GM18520 (cell line): ENCODE results near the gene HSPA4.
"Not testable (repeated sequence)": the region's sequence is repeated elsewhere in the genome, so short reads cannot be mapped to it uniquely, and the experiment has no call there.

Experiments used
- ATAC-seq: cut with Tn5 transposase; IDR thresholded peaks from one replicate; pipeline ENCODE4 v1.9.1; 2021; ENCODE audit not compliant: unreplicated experiment

Gene HSPA4

DNA sequence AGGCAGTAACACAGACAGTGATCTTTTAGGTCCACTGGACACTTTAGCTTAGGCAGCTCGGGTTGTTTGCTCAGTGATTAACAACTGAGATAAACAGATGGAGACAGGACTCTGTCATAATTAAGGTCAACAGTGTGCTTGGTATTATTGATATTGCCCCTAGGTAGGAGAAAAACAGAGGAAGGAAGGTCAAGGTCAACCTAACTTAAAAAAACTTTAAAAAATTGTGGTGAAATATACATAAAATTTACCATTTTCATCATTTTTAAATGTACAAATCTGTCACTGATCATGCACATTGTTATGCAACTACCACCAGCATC, 2.1 kb upstream of the HSPA4 start:
- no peak for ATAC-seq

DNA sequence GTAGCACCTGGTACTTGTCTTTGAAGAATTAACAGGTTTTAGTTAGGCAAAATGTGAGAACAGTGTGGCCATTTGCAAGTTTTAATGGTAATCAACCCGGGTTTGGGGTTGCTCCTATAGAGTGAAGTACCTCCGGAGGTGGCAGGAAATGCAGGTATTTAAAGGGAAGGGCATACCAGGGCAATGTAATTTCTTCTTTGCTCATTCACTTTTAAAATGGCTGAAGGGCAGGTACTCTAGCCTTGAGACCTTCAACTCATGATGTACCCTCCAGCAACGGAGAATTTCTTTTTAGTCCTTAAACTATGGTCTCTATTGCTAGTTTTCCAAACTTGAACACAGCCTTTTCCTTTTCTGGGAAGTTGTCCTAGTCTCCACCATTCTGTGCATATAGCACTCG, 1.3 kb upstream of the HSPA4 start:
- ATAC-seq = no peak

DNA sequence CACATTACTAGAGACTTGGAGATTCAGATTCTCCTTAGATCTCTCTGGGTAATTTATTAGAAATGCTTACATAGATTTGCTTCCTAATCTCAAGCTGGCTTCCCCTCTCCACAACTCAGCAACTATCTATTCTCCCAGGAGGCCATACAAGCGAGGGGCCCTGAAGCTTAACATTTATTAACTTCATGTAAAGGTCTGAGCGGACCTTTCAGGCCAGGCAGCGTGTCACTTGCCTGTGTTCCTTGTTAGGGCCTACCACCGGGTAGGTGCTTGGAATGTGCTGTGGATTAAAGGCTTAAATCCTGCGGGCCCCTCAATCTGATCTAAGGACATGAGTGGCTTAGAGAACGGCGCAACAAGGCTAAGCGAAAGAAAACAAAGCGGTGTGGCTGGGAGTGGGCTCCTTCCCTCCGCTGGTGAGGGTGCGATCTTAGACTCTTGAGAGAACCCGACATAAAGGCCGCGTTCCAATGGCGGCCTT, 712 bp upstream of the HSPA4 start:
- no peak for ATAC-seq

DNA sequence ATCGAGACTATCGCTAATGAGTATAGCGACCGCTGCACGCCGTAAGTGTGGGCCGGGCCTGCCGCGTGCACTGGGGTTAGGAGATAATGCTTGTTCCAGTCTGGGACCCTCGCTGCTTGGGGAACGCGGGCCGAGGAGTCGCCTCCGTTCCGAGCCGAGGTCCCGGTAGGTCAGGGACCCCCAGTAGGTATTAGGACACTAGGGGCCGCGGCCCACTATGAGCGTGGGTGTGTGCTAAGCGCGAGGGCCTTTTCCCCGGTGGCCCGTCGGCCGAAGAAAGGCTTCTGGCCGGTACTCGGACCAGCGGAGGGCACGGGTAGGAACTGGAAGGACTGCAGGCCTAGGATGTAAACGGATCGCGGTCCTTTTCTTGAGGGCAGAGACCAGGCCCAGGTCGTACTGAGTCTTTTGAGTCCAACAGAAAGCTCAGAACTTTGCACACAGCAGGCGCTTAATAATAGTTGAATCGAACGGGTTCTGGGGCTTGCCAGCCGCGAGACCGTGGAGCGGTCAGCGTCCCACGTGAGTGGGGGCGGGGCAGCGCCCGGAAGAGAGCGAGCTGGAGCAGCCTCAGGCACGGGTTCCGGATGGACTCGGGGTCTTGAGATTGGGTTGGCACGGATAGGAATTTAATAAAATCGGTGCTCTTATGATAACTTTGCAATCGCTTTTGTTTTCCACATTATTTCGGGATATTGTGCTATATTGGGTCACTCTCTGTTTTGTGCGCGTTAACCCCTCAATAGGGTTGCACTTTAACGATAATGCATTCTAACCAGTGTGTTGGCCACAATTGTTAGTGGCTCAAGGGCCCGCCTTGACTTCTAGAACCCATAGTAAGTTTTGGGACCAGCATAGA, 733 bp downstream of the HSPA4 start:
- peak; percentile 26 for ATAC-seq

DNA sequence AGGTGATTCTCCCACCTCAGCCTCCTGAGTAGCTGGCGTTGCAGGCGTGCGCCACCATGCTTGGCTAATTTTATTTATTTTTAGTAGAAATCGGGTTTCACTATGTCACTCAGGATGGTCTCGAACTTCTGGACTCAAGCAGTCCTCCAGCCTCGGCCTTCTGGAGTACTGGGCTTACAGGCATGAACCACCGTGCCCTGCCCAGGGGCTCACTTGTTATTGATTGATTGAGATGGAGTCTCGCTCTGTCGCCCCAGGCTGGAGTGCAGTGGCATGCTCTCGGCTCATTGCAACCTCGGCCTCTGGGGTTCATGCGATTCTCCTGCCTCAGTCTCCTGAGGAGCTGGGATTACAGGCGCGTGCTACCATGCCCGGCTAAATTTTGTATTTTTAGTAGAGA, 1.6 kb downstream of the HSPA4 start:
- ATAC-seq = no peak

DNA sequence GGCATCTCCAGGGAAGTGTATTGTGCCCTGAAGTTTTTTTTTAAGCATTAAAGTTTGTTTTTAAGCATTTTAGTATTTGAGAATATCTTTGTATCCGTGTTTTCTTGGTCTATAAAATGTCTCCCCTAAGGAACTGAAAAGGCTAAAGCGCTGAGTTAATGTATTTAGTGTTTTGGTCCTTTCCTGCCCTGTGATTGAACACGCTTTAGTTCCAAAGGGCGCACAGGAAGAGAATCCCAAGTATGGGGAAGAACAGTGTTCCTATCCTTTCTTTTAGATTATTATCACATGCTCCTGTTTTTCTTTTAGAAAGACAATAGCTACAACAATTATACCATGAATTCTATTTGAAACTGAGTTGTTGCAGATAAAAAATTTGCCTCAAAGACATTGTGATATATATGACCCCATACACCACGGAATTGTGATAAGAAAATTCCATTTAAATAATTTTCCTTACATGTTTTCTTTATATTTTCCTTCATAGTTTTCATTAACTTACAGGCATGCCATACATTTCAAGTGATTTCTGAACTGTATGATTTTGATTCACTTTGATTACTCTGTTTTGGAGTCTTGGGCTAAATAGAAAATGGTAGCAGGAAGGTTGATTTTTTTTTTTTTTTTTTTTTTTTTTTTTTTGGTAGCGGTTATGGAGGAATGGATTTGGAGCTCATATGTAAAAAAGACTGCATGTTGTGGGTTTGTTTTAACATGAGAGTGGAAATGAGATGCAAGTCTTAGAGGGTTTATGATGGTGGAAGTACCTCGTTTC, 3.1 kb downstream of the HSPA4 start:
- no peak for ATAC-seq

DNA sequence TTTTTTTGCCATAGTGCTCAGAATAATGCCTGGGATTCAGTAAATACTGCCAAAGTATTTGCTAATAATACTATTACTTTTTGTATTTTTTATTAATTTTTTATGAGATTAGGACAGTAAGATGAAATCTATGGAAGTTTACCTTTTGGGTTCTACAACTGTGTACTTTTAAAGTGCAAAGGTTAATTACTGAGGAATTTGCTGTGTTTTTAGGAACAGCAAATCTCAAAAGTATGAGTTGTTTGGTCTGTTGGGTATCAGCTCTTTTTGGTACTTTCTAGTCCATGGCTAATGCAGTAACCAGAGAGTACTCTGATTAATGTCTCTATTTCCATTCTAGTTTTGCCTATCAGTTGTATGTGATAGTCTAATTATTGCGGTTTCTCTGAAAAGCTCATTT, 5.1 kb downstream of the HSPA4 start:
- ATAC-seq = no peak

DNA sequence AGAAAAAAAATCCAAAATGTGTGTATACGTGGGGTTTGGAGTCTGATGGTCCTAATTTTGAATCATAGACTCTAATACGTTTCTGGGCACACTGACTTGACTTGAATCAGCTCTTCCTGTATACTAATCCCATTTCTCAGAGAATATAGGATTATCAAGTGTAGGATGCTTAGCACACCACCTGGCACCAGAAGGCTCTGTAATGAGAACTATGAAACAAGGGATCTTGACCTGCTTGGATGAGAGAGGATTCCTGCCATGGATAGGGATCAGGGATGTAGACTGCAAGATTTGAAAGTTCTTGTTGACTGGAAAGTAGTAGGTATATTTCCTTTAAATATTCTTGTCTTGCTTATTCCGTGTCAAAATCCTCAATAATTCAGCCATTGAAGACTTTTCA, 7.8 kb downstream of the HSPA4 start:
- ATAC-seq = no peak

DNA sequence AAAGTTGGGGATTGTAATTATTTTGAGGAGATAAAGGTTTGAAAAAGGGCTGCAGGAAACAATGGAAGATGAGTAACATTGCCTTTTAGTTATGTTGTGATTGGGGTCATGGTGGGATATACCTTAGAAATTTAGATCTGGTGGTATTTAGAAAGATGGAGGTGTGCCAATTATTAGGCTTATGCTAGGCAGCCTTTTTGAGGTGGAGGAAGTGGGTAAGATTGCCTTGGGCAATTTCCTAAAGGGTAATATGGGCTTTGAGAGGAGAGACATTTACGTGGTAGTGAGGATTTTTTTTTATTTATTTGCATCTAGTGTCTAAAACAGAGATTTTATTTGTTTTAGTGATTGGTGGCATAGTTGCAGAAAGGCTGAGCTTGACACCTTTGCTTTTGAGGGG, 10.5 kb downstream of the HSPA4 start:
- no peak for ATAC-seq

DNA sequence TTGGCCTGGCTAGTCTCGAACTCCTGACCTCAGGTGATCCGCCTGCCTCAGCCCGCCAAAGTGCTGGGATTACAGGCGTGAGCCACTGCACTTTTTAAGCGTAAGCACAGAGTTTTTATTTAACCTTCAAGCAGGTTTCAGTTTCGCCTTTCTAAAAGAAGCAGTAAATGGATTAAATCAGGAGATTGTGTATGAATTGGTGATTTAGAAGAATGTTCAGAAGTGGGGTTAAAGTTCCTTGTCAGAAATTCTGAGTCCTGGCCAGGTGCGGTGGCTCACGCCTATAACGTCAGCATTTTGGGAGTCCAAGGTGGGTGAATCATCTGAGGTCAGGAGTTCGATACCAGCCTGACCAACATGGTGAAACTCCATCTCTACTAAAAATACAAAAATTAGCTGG, 12.2 kb downstream of the HSPA4 start:
- no peak for ATAC-seq

DNA sequence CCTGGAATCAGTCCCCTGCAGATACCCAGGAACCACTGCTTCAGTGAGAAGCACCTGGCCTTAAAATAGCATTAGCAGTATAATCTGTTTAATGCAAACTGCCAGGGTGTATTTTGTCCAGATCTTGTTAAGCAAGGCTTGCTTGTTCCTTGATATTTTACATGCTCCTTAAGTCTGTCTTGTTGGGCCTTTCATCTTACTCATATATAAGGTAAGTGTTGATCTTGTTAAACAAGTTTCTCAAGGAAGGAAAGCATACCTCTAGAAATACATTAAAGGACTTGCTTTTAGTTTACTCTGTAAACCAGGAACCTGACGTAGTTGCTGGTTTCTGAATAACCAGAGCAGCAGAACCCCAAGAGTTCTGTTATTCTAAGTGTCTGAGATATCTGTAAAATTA, 13.7 kb downstream of the HSPA4 start:
- no peak for ATAC-seq

DNA sequence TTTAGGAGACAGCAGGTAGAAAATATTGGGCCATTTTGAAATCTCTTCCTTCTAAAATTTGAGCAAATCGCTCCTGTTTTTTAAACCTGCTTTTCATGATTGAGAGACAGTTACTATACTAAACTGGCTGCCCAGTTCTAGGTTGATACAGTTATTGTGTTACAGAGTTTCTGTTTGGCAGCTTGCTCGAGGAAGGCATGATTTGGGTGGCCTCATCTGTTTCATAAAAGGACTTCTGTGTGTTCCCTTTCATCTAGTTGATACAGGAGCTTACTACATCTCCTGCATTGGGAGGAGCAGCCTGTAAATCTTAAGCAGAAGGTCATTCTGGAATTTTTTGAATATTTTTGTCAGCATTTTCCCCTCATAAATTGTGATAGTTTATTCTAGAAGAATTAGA, 14.2 kb downstream of the HSPA4 start:
- ATAC-seq = no peak

DNA sequence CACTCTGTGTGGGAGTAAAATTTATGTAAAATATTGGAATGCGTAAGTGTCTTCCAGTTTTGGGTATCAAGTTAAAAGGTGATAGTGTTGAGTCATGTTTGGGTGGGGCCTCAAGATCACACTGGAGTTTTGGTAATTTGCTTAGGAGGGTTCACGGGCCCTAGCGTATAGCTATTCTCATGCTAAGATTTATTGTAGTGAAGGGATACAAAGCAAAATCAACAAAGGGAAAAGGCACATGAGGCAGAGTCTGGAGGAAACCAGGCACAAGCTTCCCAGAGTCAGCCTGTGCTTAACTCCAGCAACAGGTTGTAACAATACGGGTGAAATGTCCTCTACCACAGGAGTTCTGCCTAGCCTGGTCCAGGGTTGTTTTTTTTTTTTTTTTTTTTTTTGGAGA, 20.2 kb downstream of the HSPA4 start:
- ATAC-seq = no peak

DNA sequence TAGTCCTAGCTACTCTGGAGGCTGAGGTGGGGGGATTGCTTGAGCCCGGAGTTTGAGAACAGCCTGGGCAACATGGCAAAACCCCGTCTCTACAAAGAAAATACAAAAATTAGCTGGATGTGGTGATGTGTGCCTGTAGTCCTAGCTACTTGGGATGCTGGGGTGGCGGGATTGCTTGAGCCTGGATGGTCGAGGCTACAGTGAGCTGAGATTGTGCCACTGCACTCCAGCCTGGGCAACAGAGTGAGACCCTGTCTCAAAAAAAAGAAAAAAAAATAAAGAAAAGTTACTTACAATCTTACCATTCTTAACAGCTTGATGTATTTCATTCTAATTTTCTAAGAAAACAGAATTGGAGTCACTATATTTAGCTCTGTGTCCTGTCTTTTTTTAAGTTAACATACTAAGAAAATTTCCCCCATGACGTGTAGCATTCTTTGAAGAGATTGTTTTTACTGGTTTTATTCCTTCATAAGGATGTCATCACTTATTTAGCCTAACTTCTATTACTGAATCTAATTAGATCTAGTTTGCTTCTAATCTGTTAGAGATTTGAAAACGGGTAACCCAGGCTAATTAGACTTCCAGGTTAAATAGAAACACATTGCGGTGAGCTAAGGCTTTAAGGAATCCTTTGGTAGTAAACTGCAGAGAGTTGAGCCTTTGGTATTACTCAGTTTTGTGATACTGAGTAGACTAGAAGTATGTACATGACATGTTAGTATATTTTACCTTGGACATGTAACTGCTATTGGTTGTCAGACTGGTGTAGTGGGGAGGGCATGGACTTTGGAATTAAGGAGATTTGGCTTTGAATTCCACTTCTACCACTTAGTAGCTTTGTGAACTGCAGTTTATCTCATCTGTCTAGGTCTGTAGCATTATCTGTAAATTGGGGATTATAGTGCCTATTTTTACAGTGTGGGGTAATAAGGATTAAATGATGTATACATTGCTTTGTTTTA, 24.0 kb downstream of the HSPA4 start:
- no peak for ATAC-seq

DNA sequence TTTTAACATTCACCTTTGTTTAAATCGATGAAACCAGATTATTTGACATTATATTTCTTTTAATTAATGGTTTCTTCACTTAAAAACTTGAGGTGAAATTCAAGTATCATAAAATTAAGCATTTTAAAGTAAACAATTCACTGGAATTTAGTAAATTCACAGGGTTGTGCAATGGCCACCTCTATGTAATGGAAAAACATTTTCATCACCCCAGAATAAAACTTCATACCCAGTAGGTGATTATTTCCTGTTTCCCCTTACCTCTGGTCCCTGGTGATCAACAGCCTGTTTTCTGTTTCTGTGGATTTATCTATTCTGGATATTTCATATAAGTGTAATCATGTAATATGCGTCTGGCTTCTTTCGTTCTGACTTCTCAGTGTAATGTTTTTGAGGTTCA, 27.2 kb downstream of the HSPA4 start:
- ATAC-seq = no peak

DNA sequence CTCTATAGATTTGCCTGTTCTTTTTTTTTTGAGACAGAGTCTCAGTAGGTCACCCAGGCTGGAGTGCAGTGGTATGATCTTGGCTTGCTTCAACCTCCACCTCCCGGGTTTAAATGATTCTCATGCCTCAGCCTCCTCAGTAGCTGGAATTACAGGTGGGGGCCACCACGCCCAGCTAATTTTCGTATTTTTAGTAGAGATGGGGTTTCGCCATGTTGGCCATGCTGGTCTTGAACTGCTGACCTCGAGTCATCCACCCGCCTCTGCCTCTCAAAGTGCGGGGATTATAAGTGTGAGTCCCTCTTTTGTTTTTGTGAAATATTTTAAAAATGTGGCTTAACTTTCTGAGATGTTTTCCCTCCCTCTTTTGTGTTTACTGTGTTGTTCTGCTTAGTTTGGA, 29.2 kb downstream of the HSPA4 start:
- no peak for ATAC-seq

DNA sequence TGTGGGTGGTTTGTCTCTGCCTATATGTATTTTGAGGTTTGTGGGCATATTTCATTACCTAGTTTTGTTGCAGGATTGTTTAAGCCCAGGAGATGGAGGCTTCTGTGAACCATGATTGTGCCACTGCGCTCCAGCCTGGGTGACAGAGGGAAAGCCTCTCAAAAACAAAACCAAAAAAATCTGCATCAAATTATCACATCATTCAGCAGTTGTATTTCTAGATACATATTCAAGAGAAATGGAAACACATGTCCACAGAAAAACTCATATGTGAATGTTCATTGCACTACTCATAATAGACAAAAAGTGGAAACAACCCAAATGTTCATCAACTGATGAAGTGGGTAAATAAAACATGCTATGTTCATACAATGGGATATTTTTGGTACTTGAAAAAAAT, 29.9 kb downstream of the HSPA4 start:
- ATAC-seq = no peak

DNA sequence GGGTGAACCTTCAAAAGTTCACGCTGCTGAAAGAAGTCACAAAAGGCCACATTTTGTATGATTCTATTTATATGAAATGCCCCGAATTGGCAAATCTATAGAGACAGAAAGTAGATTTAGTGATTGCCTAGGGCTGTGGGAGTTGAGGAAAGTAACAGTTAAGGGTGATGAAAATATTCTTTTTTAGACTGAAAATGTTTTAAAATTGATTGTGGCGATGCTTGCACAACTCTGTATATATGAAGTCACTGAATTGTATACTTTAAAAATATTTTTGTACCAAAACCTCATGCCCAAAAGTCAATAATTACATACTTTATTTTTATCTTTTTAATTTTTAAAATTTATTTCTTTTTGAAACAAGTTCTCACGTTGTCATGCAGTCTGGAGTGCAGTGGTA, 30.3 kb downstream of the HSPA4 start:
- no peak for ATAC-seq

DNA sequence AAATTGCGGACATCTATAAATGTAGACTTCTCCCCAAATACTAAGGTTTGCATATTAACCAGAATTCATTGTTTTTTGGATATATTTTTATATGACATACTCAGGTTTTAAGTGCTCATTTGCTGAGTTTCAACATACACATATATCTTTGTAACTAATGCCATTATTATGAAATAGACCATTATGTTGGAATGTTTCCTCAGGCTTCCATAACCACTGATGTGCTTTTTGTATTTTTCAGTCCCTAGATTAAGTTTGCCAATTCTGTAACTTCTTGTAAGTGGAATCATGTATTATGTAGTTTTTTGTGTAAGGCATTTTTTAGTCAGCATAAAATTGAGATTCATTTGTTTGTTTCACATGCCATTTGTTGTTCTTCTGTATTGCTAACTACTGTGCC, 32.1 kb downstream of the HSPA4 start:
- ATAC-seq = no peak

DNA sequence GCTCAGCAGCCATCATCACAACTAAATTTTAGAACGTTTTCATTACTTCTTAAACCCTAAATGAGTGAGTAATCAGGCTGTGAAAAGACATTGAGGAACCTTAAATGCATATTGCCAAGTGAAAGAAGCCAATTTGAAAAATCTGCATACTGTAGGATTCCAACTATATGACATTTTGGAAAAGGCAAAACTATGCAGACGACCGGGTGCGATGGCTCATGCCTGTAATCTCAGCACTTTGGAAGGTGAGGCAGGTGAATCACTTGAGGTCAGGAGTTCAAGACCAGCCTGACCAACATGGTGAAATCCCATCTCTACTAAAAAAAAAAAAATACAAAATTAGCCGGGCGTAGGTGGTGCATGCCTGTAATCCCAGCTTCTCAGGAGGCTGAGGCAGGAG, 33.4 kb downstream of the HSPA4 start:
- not testable (repeated sequence) for ATAC-seq

DNA sequence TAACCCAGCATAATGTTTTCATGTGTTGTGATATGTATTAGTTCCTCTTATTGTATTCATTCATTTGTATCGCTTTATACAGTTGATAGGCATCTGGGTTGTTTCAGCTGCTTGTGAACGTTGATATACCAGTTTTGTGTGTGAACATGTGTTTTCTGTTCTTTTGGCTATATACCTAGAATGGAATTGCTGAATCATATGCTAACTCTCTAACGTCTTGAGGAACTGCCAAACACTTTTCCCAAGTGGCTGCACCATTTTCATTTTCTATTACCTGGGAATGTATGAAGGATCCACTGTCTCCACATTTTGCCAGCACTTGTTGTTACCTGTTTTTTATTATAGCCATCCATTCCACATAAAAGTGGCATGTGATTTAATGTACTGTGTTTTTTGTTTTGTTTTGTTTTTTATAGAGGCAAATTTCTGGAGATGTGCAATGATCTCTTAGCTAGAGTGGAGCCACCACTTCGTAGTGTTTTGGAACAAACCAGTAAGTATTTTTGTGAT, 34.6 kb downstream of the HSPA4 start:
- ATAC-seq = no peak
